K562 (cell line): ENCODE measurements around the gene ARL10. TPM values are rescaled to one million over a fixed set of nuclear protein-coding genes. Genes with fewer than 3 reads are reported as not detected.
A peak's percentile ranks its signal among the peaks of the same experiment; 100 is the strongest.

Experiments
- CEBPZ ChIP-seq: fragments of 150-350 bp; IDR thresholded peaks from 2 replicates; pipeline ENCODE4 v1.6.1; 2014; ENCODE audit warnings: low read depth, mild to moderate bottlenecking, low read length, borderline replicate concordance
- COPS2 ChIP-seq: fragments of 450-650 bp; conservative IDR thresholded peaks from 2 replicates; pipeline ENCODE4 v1.6.1; 2016; ENCODE audit warnings: mild to moderate bottlenecking, moderate library complexity
- CXXC5 ChIP-seq: fragments of 250-450 bp; sonication (Bioruptor Pico); IDR thresholded peaks from 2 replicates; pipeline ENCODE4 v1.8.0; 2022; ENCODE audit warnings: inconsistent platforms, mild to moderate bottlenecking, moderate library complexity
- DACH1 ChIP-seq: fragments of 450-650 bp; IDR thresholded peaks from 2 replicates; pipeline ENCODE4 v1.6.1; 2018; ENCODE audit not compliant: partially characterized antibody
- GTF2B ChIP-seq: IDR thresholded peaks from 2 replicates; pipeline ENCODE4 v1.6.1; 2011; ENCODE audit not compliant: insufficient read length; ENCODE audit errors: extremely low read depth
- KAT8 ChIP-seq: fragments of 450-650 bp; IDR thresholded peaks from 2 replicates; pipeline ENCODE4 v1.6.1; 2016; ENCODE audit warnings: low read depth, mild to moderate bottlenecking
- KDM4B ChIP-seq, 2 experiments: fragments of 450-650 bp in 1 of 2; sonication (generic) in 1 of 2; IDR thresholded peaks; 2 replicates each; pipeline ENCODE4 v1.6.1; 2016 to 2017; ENCODE audit warnings: borderline replicate concordance in 2 of 2, antibody characterized with exemption in 1 of 2, low read depth in 1 of 2, mild to moderate bottlenecking in 1 of 2
- MCM3 ChIP-seq: fragments of 450-650 bp; IDR thresholded peaks from 2 replicates; pipeline ENCODE4 v1.6.1; 2016
- NFRKB ChIP-seq: fragments of 450-650 bp; IDR thresholded peaks from 2 replicates; pipeline ENCODE4 v1.6.1; 2016; ENCODE audit warnings: low read depth
- PHF20 ChIP-seq: fragments of 450-650 bp; IDR thresholded peaks from 2 replicates; pipeline ENCODE4 v1.6.1; 2018; ENCODE audit not compliant: partially characterized antibody
- POLR2AphosphoS5 ChIP-seq: IDR thresholded peaks from 2 replicates; pipeline ENCODE4 v1.6.1; 2011; ENCODE audit warnings: mild to moderate bottlenecking, low read depth, low read length, moderate library complexity; ENCODE audit not compliant: control insufficient read depth, insufficient read depth
- POLR2H ChIP-seq: IDR thresholded peaks from 2 replicates; pipeline ENCODE4 v1.6.1; 2016; ENCODE audit warnings: missing genetic modification characterization, low read depth, mild to moderate bottlenecking, control low read depth, missing compliant biosample characterization, moderate library complexity
- PRMT5 ChIP-seq: sonication (generic); formaldehyde crosslinking; IDR thresholded peaks from 2 replicates; pipeline ENCODE4 v1.5.0; 2020; ENCODE audit warnings: missing genetic modification reagents
- STAG1 ChIP-seq: sonication (generic); formaldehyde crosslinking; IDR thresholded peaks from 2 replicates; pipeline ENCODE4 v1.5.0; 2020; ENCODE audit warnings: missing genetic modification reagents, borderline replicate concordance
- THRA ChIP-seq: fragments of 450-650 bp; IDR thresholded peaks from 2 replicates; pipeline ENCODE4 v1.6.1; 2017; ENCODE audit warnings: mild to moderate bottlenecking, moderate library complexity
- ZBTB33 ChIP-seq: sonication (generic); formaldehyde crosslinking; IDR thresholded peaks from 2 replicates; pipeline ENCODE4 v1.8.1; 2023; ENCODE audit warnings: mild to moderate bottlenecking, missing genetic modification reagents
- ZNF134 ChIP-seq: fragments of 250-450 bp; sonication (Bioruptor Pico); conservative IDR thresholded peaks from 2 replicates; pipeline ENCODE4 v1.4.0; 2020
- ZNF184 ChIP-seq: sonication (generic); formaldehyde crosslinking; IDR thresholded peaks from 2 replicates; pipeline ENCODE4 v1.5.0; 2020; ENCODE audit warnings: missing genetic modification reagents
- ZNF224 ChIP-seq: sonication (generic); formaldehyde crosslinking; IDR thresholded peaks from 2 replicates; pipeline ENCODE4 v1.8.0; 2022; ENCODE audit warnings: mild to moderate bottlenecking, missing genetic modification reagents
- ZNF41 ChIP-seq: fragments of 250-450 bp; sonication (Bioruptor Pico); conservative IDR thresholded peaks from 2 replicates; pipeline ENCODE4 v1.4.0; 2020; ENCODE audit warnings: mild to moderate bottlenecking
- ZNF780A ChIP-seq: fragments of 250-450 bp; sonication (Bioruptor Pico); IDR thresholded peaks from 2 replicates; pipeline ENCODE4 v1.5.0; 2021; ENCODE audit warnings: mild to moderate bottlenecking
- polyA plus RNA-seq, 8 experiments: library from polyadenylated mRNA; depleted of rRNA in 4 of 8; stranded (reverse) in 5 of 8; unstranded in 3 of 8; fragments of >200 nt; fragmentation: Nextera tagmentation in 2 of 8; fragmentation: Illumina TruSeq in 1 of 8; extraction: Ambion mirVana in 2 of 8; extraction: Trizol in 1 of 8; gene quantifications; 2 replicates each; pipeline versions ENCODE4 v1.2.1 to v1.2.3, GENCODE V29; 2011 to 2014; ENCODE audit warnings: inconsistent platforms in 1 of 8, missing spikeins in 1 of 8
- total RNA-seq, 7 experiments: library from RNA; depleted of rRNA in 6 of 7; stranded (reverse); fragments of >200 nt in 6 of 7; fragmentation: Illumina TruSeq in 2 of 7; extraction: Trizol in 2 of 7; gene quantifications; 2 replicates each; pipeline versions ENCODE4 v1.2.1 to v1.2.3, GENCODE V29; 2011 to 2021; ENCODE audit warnings: low replicate concordance in 1 of 7

ARL10 gene
- total and polyA plus RNA-seq, 9 of the 15 experiments (the other 6 are each of a cell fraction or from before 2014, with no cell fraction given) = under 0.01 to 0.40 (median 0.34) TPM; not detected in 3

- TF ChIP-seq GTF2B (peak; percentile 50), KAT8 (no peak), KDM4B (IDR thresholded peaks at IDR 0.05; ENCODE audit: borderline replicate concordance in 2 of 2, low read depth in 1 of 2) (peak in 1 of 2 experiments; percentile 66; a peak in 1 of 4 replicates), ZNF184 (no peak), ZNF780A (CRISPR knock-in tag) (no peak), NFRKB (no peak; the same call in 1 of the 2 replicates), PHF20 (peak; percentile 2), THRA (no peak), DACH1 (no peak), STAG1 (CRISPR knock-in tag) (no peak), ZNF224 (peak; percentile 1; the same call in 1 of the 2 replicates), CEBPZ (no peak), POLR2H (tag) (peak; percentile 15), CXXC5 (CRISPR knock-in tag) (no peak; the same call in 1 of the 2 replicates), COPS2 (no peak), PRMT5 (CRISPR knock-in tag) (no peak), MCM3 (no peak), ZNF134 (no peak), POLR2AphosphoS5 (peak; percentile 68), ZBTB33 (CRISPR knock-in tag) (peak; percentile 62), ZNF41 (0 out of 2 replicates have a peak, but pooled peaks have one; percentile 21)
These were observed 24.1 kb downstream of the ARL10 start (continued) for GRCh38 chr5:176389135-176390123.
